IMR-90 (cell line): ENCODE measurements around the gene IL18. TPM values are rescaled to one million over a fixed set of nuclear protein-coding genes. Genes with fewer than 3 reads are reported as not detected.
"Not testable (repeated sequence)": the region's sequence is repeated elsewhere in the genome, so short reads cannot be mapped to it uniquely, and the experiment has no call there.

Experiments
- ATAC-seq: fragments of 200-7000 bp; cut with Tn5 transposase; 2 replicates; pipeline ENCODE4 v1.9.1; 2020; ENCODE audit warnings: low read depth, mild to moderate bottlenecking, moderate library complexity
- BruUV-seq: library from RNA; stranded (reverse); fragments of 400-500 nt; replicated peaks from 2 replicates; lab custom pipeline; 2021; lab: Mats Ljungman, UMichigan
- CTCF ChIA-PET: fragments of 300-600 bp; formaldehyde crosslinking; extraction: SDS; loops from one replicate; lab custom pipeline; 2021; ENCODE audit warnings: antibody characterized with exemption; lab: Yijun Ruan, JAX
- POLR2A ChIA-PET: fragments of 300-600 bp; sonication (Branson Sonifier 250); formaldehyde crosslinking; loops from one replicate; lab custom pipeline; 2022; ENCODE audit warnings: antibody characterized with exemption; ENCODE audit not compliant: unreplicated experiment; lab: Charles Lee
- DNase-seq: peaks from one replicate; pipeline ENCODE4 v3.0.0; 2013
- H2AFZ ChIP-seq: replicated peaks from 2 replicates; pipeline ENCODE3; 2013; ENCODE audit warnings: low read length, mild to moderate bottlenecking; ENCODE audit not compliant: poor library complexity
- H2AK5ac ChIP-seq: 2 replicates; pipeline ENCODE4 v1.6.1; 2013; ENCODE audit warnings: low read depth, low read length, inconsistent platforms
- H2AK9ac ChIP-seq: replicated peaks from 2 replicates; pipeline ENCODE3; 2013; ENCODE audit warnings: mild to moderate bottlenecking, low read depth, low read length, moderate library complexity; ENCODE audit not compliant: poor library complexity
- H2BK120ac ChIP-seq: 2 replicates; pipeline ENCODE4 v1.6.1; 2013; ENCODE audit warnings: low read depth, low read length, inconsistent platforms
- H2BK15ac ChIP-seq: 3 replicates; pipeline ENCODE4 v1.6.1; 2013; ENCODE audit warnings: low read depth, low read length, inconsistent platforms
- H2BK20ac ChIP-seq: 2 replicates; pipeline ENCODE4 v1.6.1; 2013; ENCODE audit warnings: low read depth, mild to moderate bottlenecking, inconsistent platforms, low read length, moderate library complexity
- H2BK5ac ChIP-seq: 2 replicates; pipeline ENCODE4 v1.6.1; 2013; ENCODE audit warnings: mild to moderate bottlenecking, low read depth, low read length, inconsistent platforms; ENCODE audit not compliant: poor library complexity, severe bottlenecking
- H3K14ac ChIP-seq: replicated peaks from 2 replicates; pipeline ENCODE4 v1.6.1; 2013; ENCODE audit warnings: low read depth, low read length, inconsistent platforms
- H3K18ac ChIP-seq: 2 replicates; pipeline ENCODE4 v1.6.1; 2013; ENCODE audit warnings: low read depth, low read length, control low read depth
- H3K23ac ChIP-seq: 2 replicates; pipeline ENCODE4 v1.6.1; 2013; ENCODE audit warnings: low read depth, low read length, inconsistent platforms
- H3K27ac ChIP-seq: 2 replicates; pipeline ENCODE4 v1.5.1; 2013; ENCODE audit warnings: mild to moderate bottlenecking, control low read depth, low read length; ENCODE audit not compliant: insufficient read depth
- H3K27me3 ChIP-seq: 2 replicates; pipeline ENCODE4 v1.6.1; 2013; ENCODE audit warnings: low read length; ENCODE audit not compliant: control insufficient read depth, insufficient read depth
- H3K36me3 ChIP-seq: 2 replicates; pipeline ENCODE4 v1.6.1; 2013; ENCODE audit warnings: low read length, mixed read lengths; ENCODE audit not compliant: control insufficient read depth, insufficient read depth
- H3K4ac ChIP-seq: 2 replicates; pipeline ENCODE4 v1.6.1; 2013; ENCODE audit warnings: low read depth, low read length, inconsistent platforms
- H3K4me1 ChIP-seq: 2 replicates; pipeline ENCODE4 v1.6.1; 2013; ENCODE audit warnings: low read length, mixed read lengths; ENCODE audit not compliant: control insufficient read depth, insufficient read depth
- H3K4me2 ChIP-seq: 2 replicates; pipeline ENCODE4 v1.6.1; 2013; ENCODE audit warnings: low read depth, mild to moderate bottlenecking, control low read depth, low read length, moderate library complexity
- H3K4me3 ChIP-seq: 2 replicates; pipeline ENCODE4 v1.5.1; 2013; ENCODE audit warnings: low read depth, mild to moderate bottlenecking, control low read depth, low read length, moderate library complexity; ENCODE audit not compliant: insufficient read depth
- H3K56ac ChIP-seq: 2 replicates; pipeline ENCODE4 v1.6.1; 2013; ENCODE audit warnings: low read length, inconsistent platforms; ENCODE audit not compliant: insufficient read depth; ENCODE audit errors: extremely low read depth
- H3K79me1 ChIP-seq, 2 experiments: 2 replicates each; pipeline ENCODE4 v1.6.1; 2013; ENCODE audit warnings: low read length in 2 of 2, inconsistent platforms in 1 of 2, low read depth in 1 of 2
- H3K9ac ChIP-seq: 2 replicates; pipeline ENCODE4 v1.6.1; 2013; ENCODE audit warnings: low read depth, low read length, control low read depth
- H3K9me1 ChIP-seq: 2 replicates; pipeline ENCODE4 v1.6.1; 2013; ENCODE audit warnings: low read length, inconsistent platforms; ENCODE audit not compliant: insufficient read depth
- H3K9me3 ChIP-seq: 2 replicates; pipeline ENCODE4 v1.6.1; 2013; ENCODE audit warnings: low read length; ENCODE audit not compliant: control insufficient read depth, insufficient read depth
- H4K20me1 ChIP-seq: 2 replicates; pipeline ENCODE4 v1.6.1; 2013; ENCODE audit warnings: low read length, inconsistent platforms; ENCODE audit not compliant: insufficient read depth
- H4K5ac ChIP-seq: 2 replicates; pipeline ENCODE4 v1.6.1; 2013; ENCODE audit warnings: mild to moderate bottlenecking, low read depth, low read length, control low read depth
- H4K8ac ChIP-seq, 2 experiments: 2 replicates each; pipeline ENCODE4 v1.6.1; 2013; ENCODE audit warnings: low read depth in 2 of 2, low read length in 2 of 2, control low read depth in 1 of 2, inconsistent platforms in 1 of 2
- H4K91ac ChIP-seq: 2 replicates; pipeline ENCODE4 v1.6.1; 2013; ENCODE audit warnings: low read depth, low read length, inconsistent platforms; ENCODE audit not compliant: insufficient read depth
- WGBS, 2 experiments: methylation state at CpG; one replicate each; pipeline versions ENCODE4 v1.1.5 to v1.1.7; 2013; ENCODE audit warnings: missing lambda C conversion rate in 2 of 2; ENCODE audit not compliant: insufficient read length in 1 of 2; ENCODE audit errors: extremely low coverage in 2 of 2; 5-methylcytosine and 5-hydroxymethylcytosine counted together
- dilution Hi-C: fragments of 300-500 bp; cut with HindIII; formaldehyde crosslinking; loops from one replicate; pipeline ENCODE4 v1.14.3; 2018; ENCODE audit warnings: low sequenced_read_pairs; ENCODE audit not compliant: unreplicated experiment
- in situ Hi-C: fragments of 300-500 bp; cut with MboI; formaldehyde crosslinking; loops from 3 replicates; pipeline ENCODE4 v1.14.3; 2019; ENCODE audit warnings: low sequenced_read_pairs, inconsistent platforms, mixed read lengths
- intact Hi-C: fragments of 100-400 bp; cut with micrococcal nuclease; formaldehyde crosslinking; loops from 2 replicates; pipeline ENCODE4 v1.10.0; 2022
- polyA plus RNA-seq, 3 experiments: library from polyadenylated mRNA; depleted of rRNA; stranded (reverse); fragments of >200 nt; gene quantifications; 2 replicates each; pipeline ENCODE4 v1.2.3, GENCODE V29; 2012; ENCODE audit warnings: low replicate concordance in 1 of 3
- total RNA-seq: library from RNA; depleted of rRNA; stranded (reverse); fragments of >200 nt; gene quantifications from 2 replicates; pipeline ENCODE4 v1.2.3, GENCODE V29; 2012

The IL18 gene
- total and polyA plus RNA-seq, 2 of the 4 experiments (the other 2 are of a cell fraction) = 0.54 to 0.96 TPM

DNA sequence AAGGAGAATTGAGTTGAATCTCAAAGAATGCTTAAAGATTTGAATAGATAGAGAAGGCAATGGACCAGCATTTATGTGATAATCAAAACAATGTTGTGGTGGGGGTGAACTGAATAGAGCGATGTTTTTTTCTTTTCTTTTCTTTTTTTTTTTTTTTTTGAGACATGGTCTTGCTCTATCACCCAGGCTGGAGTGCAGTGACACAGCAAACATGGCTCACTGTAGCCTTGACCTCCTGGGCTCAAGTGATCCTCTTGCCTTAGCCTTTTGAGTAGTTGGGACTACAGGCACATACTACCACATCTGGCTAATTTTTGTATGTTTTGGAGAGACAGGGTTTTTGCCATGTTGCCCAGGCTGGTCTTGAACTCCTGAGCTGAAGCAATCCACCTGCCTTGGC is 1.7 kb downstream of the IL18 start:
- H2AFZ ChIP-seq, H3K14ac ChIP-seq, intact Hi-C loops, H3K9ac ChIP-seq, H3K36me3 ChIP-seq, in situ Hi-C loops, H3K27me3 ChIP-seq, H2BK15ac ChIP-seq, H4K5ac ChIP-seq, H3K18ac ChIP-seq, H2AK5ac ChIP-seq, H2BK5ac ChIP-seq, H2BK120ac ChIP-seq, H3K9me1 ChIP-seq, H3K56ac ChIP-seq, dilution Hi-C loops, H3K4ac ChIP-seq, H3K79me1 ChIP-seq, H3K27ac ChIP-seq, H4K8ac ChIP-seq, H3K4me3 ChIP-seq, ATAC-seq, H3K23ac ChIP-seq, POLR2A ChIA-PET, H2AK9ac ChIP-seq, H4K20me1 ChIP-seq, BruUV-seq, DNase-seq, H3K4me2 ChIP-seq, H4K91ac ChIP-seq, H3K9me3 ChIP-seq: not testable (repeated sequence)
- Histone ChIP-seq H2BK20ac (peak overlapping the region; percentile 32; the same call in 1 of the 2 replicates), H3K4me1 (peaks cover 10% of the 10 kb centered on the region)
- CTCF ChIA-PET = interaction anchor here (0.6 to 1.4 kb wide), 3 partner anchors 13 to 179 kb away, joined by 3 to 4 read pairs (median 3); partner anchors contain the start of gene BCO2
- no CpG with 5 or more reads among the region's 1 CpG for WGBS, 2 experiments
